Upper lobe of right lung (tissue), 1 donor: ENCODE measurements around the gene GTF2A1. TPM values are rescaled to one million over a fixed set of nuclear protein-coding genes. Genes with fewer than 3 reads are reported as not detected.

Experiments
- ATAC-seq: fragments of 200-7000 bp; cut with Tn5 transposase; one replicate; pipeline ENCODE4 v1.9.1; 2020; ENCODE audit warnings: mild to moderate bottlenecking, moderate library complexity
- DNase-seq: peaks from one replicate; pipeline ENCODE4 v3.0.0-alpha.2; 2020
- H3K27ac ChIP-seq: fragments of 200-600 bp; one replicate; pipeline ENCODE4 v1.8.0; 2022
- H3K27me3 ChIP-seq: fragments of 200-600 bp; one replicate; pipeline ENCODE4 v1.8.0; 2022; ENCODE audit warnings: mild to moderate bottlenecking
- H3K36me3 ChIP-seq: fragments of 200-600 bp; one replicate; pipeline ENCODE4 v1.8.0; 2022
- H3K4me1 ChIP-seq: fragments of 200-600 bp; one replicate; pipeline ENCODE4 v1.8.0; 2022
- H3K4me3 ChIP-seq: fragments of 200-600 bp; one replicate; pipeline ENCODE4 v1.8.0; 2022; ENCODE audit warnings: mild to moderate bottlenecking
- H3K9me3 ChIP-seq: fragments of 200-600 bp; one replicate; pipeline ENCODE4 v1.8.0; 2022
- intact Hi-C: fragments of 100-400 bp; cut with DNase I; formaldehyde crosslinking; loops from one replicate; pipeline ENCODE4 v1.11.0; 2022
- total RNA-seq: library from RNA; stranded (reverse); fragmentation: NEBNext Ultra II Directional; extraction: Animal tissue kit (Norgen Biotek cat#: 25700); gene quantifications from one replicate; pipeline ENCODE4 v1.2.1, GENCODE V29; 2021
- TF ChIP-seq, protein P1 (sequence below): fragments of 200-600 bp; IDR thresholded peaks from one replicate; pipeline ENCODE4 v1.8.0; 2022; ENCODE audit warnings: antibody characterized with exemption
- donor health status: DM: no; HTN: yes; CAD: no; lungs with severe emphysema.

The GTF2A1 gene
- total RNA-seq, 1 donor from 2014 or later = 24.0 TPM

DNA sequence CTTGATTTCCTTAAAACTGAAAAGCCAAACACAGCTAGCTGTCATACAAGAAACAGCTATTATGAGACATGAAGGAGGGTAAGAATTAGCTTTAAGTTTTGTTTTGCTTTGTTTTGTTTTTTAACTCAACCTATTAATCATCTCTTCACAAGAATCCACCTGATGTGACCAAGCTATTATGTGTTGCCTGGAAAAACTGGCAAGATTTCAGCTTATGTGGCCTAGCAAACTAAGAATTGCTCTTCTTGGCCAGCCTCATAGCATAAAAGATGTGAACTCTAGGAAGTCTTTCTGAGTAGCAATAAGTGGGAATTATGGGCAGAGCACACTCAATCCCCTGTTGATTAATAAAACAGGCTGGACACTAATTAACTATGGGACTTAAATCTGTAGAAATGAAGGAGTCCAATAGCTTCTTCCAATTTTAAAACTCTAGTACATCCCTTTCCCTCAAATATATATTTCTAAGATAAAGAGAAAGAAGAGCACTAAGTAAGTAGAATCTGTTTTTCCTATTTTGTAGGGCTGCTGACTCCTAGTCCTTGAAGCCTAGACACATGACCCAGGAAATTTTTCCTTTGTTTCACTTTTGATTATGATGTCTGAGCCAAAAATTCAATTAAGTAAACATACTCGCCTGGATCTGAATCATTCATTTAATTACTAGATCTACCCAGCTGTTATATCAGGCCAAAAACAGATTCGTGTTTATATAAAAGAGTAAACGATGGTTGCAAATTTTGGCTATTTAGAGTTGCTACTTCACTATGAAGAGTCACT, 75.7 kb downstream of the GTF2A1 start:
- no peaks in the 10 kb centered on the region for H3K9me3 ChIP-seq
- no peaks in the 10 kb centered on the region for H3K36me3 ChIP-seq
- H3K27ac ChIP-seq = peak overlapping the region; percentile 38
- DNase-seq (no peak), ATAC-seq (no peak)
- H3K4me3 ChIP-seq = no peak overlapping the region
- peaks cover 6% of the 10 kb centered on the region for H3K4me1 ChIP-seq
- TF ChIP-seq, protein P1, sequence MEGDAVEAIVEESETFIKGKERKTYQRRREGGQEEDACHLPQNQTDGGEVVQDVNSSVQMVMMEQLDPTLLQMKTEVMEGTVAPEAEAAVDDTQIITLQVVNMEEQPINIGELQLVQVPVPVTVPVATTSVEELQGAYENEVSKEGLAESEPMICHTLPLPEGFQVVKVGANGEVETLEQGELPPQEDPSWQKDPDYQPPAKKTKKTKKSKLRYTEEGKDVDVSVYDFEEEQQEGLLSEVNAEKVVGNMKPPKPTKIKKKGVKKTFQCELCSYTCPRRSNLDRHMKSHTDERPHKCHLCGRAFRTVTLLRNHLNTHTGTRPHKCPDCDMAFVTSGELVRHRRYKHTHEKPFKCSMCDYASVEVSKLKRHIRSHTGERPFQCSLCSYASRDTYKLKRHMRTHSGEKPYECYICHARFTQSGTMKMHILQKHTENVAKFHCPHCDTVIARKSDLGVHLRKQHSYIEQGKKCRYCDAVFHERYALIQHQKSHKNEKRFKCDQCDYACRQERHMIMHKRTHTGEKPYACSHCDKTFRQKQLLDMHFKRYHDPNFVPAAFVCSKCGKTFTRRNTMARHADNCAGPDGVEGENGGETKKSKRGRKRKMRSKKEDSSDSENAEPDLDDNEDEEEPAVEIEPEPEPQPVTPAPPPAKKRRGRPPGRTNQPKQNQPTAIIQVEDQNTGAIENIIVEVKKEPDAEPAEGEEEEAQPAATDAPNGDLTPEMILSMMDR = no peak
- intact Hi-C loops = no loop called here
- no peaks in the 10 kb centered on the region for H3K27me3 ChIP-seq

DNA sequence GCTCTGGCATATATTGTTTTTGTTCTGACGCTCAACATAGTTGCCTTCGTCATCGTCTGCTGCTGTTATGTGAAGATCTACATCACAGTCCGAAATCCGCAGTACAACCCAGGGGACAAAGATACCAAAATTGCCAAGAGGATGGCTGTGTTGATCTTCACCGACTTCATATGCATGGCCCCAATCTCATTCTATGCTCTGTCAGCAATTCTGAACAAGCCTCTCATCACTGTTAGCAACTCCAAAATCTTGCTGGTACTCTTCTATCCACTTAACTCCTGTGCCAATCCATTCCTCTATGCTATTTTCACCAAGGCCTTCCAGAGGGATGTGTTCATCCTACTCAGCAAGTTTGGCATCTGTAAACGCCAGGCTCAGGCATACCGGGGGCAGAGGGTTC, 77.0 kb downstream of the GTF2A1 start:
- Histone ChIP-seq H3K4me3 (no peak overlapping the region), H3K4me1 (peaks cover 6% of the 10 kb centered on the region), H3K36me3 (no peaks in the 10 kb centered on the region), H3K9me3 (no peaks in the 10 kb centered on the region), H3K27ac (no peak overlapping the region), H3K27me3 (no peaks in the 10 kb centered on the region)
- DNase-seq (no peak), ATAC-seq (no peak)
- TF ChIP-seq, protein P1 = no peak
- intact Hi-C loops = no loop called here

DNA sequence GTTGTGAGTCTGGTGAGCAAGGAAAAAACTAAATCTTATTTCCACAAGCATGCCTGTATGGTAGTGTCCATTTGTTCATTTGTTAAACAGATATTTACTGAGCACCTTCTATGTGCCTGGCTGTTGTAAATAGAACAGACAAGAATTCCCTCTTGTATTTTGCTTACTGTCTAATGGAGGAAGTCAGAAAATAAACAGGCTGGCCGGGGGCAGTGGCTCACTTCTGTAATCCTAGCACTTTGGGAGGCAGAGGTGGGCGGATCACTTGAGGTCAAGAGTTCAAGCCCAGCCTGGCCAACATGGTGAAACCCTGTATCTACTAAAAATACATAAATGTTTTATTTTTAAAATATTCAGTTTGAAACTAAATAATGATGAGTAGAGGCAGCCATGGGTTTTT, 79.3 kb downstream of the GTF2A1 start:
- Histone ChIP-seq H3K27ac (no peak overlapping the region), H3K27me3 (no peaks in the 10 kb centered on the region), H3K36me3 (no peaks in the 10 kb centered on the region), H3K9me3 (no peaks in the 10 kb centered on the region), H3K4me3 (no peak overlapping the region), H3K4me1 (peaks cover 6% of the 10 kb centered on the region)
- DNase-seq (no peak), ATAC-seq (no peak)
- TF ChIP-seq, protein P1 = no peak
- intact Hi-C loops = no loop called here

DNA sequence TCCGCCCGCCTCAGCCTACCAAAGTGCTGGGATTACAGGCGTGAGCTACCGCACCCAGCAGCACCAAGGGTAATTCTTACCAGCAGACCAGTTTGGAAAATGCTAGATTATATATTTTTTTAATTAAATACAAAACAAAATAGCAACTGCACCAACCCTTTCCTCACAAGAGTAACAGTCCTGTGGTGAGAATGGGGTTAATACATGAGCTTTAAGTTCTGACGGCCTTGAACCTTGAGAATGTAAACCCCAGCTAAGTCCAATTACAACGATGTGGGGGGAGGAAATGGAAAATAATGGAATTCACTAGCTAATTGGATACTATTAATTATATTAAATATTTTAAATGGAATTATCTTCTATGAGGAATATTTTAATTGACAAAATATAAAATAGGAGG, 82.3 kb downstream of the GTF2A1 start:
- Histone ChIP-seq H3K4me3 (no peak overlapping the region), H3K36me3 (no peaks in the 10 kb centered on the region), H3K9me3 (no peaks in the 10 kb centered on the region), H3K27ac (no peak overlapping the region), H3K4me1 (no peaks in the 10 kb centered on the region), H3K27me3 (no peaks in the 10 kb centered on the region)
- TF ChIP-seq, protein P1 = no peak
- DNase-seq (no peak), ATAC-seq (no peak)
- intact Hi-C loops = no loop called here

DNA sequence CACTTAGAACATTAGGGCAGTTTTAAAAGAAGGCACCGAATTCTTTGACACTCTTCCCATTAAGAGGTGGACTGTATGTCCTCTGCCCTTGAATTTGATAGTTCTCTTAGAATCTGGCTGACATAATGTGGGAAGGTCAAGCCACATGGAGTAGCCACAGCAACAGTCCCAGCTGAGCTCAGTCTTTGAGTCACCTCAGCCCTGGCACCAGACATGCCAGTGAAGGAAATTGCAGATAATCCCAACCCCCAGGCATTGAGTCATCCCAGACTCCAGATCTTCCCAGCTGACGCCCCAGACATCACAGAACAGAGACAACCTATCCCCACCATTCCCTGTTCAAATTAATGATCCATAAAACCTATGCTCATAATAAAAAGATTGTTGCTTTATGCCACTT, 83.4 kb downstream of the GTF2A1 start:
- intact Hi-C loops = no loop called here
- Histone ChIP-seq H3K27me3 (no peaks in the 10 kb centered on the region), H3K36me3 (no peaks in the 10 kb centered on the region), H3K27ac (no peak overlapping the region), H3K4me3 (no peak overlapping the region), H3K4me1 (no peaks in the 10 kb centered on the region), H3K9me3 (no peaks in the 10 kb centered on the region)
- TF ChIP-seq, protein P1 = no peak
- ATAC-seq = no peak
- no peak for DNase-seq

DNA sequence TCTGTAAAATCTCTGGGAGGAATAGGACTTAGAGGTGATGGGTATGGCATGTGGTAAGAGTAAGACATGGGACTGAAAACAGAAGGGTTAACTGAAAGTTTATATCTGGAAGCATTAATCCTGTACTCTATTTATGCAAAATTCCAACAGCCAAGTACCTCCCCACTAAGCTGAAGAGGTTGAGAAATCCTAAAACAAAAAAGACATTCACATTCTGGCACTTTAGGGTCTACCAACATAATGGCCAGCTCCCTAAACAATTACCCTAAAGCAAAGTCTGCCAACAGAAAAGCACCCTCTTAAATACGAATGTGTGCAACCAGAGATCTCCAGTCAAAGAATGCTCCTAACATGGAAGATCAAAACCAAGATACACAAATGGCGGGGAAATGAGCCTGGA, 87.4 kb downstream of the GTF2A1 start:
- Histone ChIP-seq H3K9me3 (no peaks in the 10 kb centered on the region), H3K4me3 (no peak overlapping the region), H3K27me3 (no peaks in the 10 kb centered on the region), H3K4me1 (no peaks in the 10 kb centered on the region), H3K36me3 (no peaks in the 10 kb centered on the region), H3K27ac (no peak overlapping the region)
- ATAC-seq = no peak
- DNase-seq = no peak
- intact Hi-C loops = no loop called here
- TF ChIP-seq, protein P1 = no peak
